ENCODE results near the gene BHLHA15.

GRCh38 chr7:98225913-98226614, 14.8 kb downstream of the BHLHA15 start:
- no peak for TF ChIP-seq CTCF (IDR thresholded peaks at IDR 0.05; ENCODE audit: insufficient read depth, low read length)
- TF ChIP-seq GABPA (IDR thresholded peaks at IDR 0.05; ENCODE audit: low read depth), result no peak

Measured in HL-60 (cell line).